Neuronal stem cell (in vitro differentiated cells): ENCODE data around the gene ARHGAP29.

ENCODE experiments used
- DNase-seq: peaks from one replicate; pipeline ENCODE4 v3.0.0-alpha.2; 2013; ENCODE audit warnings: low spot score
- H2AFZ ChIP-seq: one replicate; pipeline ENCODE4 v1.6.1; 2013; ENCODE audit warnings: mild to moderate bottlenecking, low read length, inconsistent platforms
- H2AK5ac ChIP-seq: 2 replicates; pipeline ENCODE4 v1.6.1; 2013; ENCODE audit warnings: low read depth, mild to moderate bottlenecking, inconsistent platforms, low read length, moderate library complexity, mixed read lengths
- H2BK120ac ChIP-seq: 2 replicates; pipeline ENCODE4 v1.6.1; 2013; ENCODE audit warnings: low read depth, mild to moderate bottlenecking, inconsistent platforms, low read length, moderate library complexity, mixed read lengths
- H2BK12ac ChIP-seq: one replicate; pipeline ENCODE4 v1.6.1; 2013; ENCODE audit warnings: low read length, inconsistent platforms
- H2BK15ac ChIP-seq: 2 replicates; pipeline ENCODE4 v1.6.1; 2013; ENCODE audit warnings: mild to moderate bottlenecking, low read length, inconsistent platforms, mixed read lengths
- H2BK5ac ChIP-seq: one replicate; pipeline ENCODE4 v1.6.1; 2013; ENCODE audit warnings: inconsistent platforms, mild to moderate bottlenecking, low read length, moderate library complexity
- H3K14ac ChIP-seq: one replicate; pipeline ENCODE4 v1.6.1; 2013; ENCODE audit warnings: low read length, inconsistent platforms
- H3K18ac ChIP-seq: 2 replicates; pipeline ENCODE4 v1.6.1; 2013; ENCODE audit warnings: low read length, inconsistent platforms
- H3K23ac ChIP-seq: 2 replicates; pipeline ENCODE4 v1.6.1; 2013; ENCODE audit warnings: low read depth, mild to moderate bottlenecking, mixed read lengths, low read length, inconsistent platforms; ENCODE audit not compliant: poor library complexity
- H3K27ac ChIP-seq: replicated peaks from 3 replicates; pipeline ENCODE4 v1.5.1; 2013; ENCODE audit warnings: low read length, inconsistent platforms
- H3K27me3 ChIP-seq, 3 experiments: 2 replicates each; pipeline ENCODE4 v1.6.1; 2013; ENCODE audit warnings: low read length in 3 of 3, mild to moderate bottlenecking in 2 of 3, inconsistent platforms in 1 of 3, low read depth in 1 of 3, mixed read lengths in 1 of 3, moderate library complexity in 1 of 3; ENCODE audit not compliant: control insufficient read depth in 3 of 3, insufficient read depth in 3 of 3
- H3K36me3 ChIP-seq, 2 donors: replicated peaks in 1 of 2; 2 replicates each; pipeline ENCODE4 v1.6.1; 2013; ENCODE audit warnings: low read length in 2 of 2; ENCODE audit not compliant: control insufficient read depth in 2 of 2, insufficient read depth in 2 of 2
- H3K4ac ChIP-seq: 2 replicates; pipeline ENCODE4 v1.6.1; 2013; ENCODE audit warnings: inconsistent platforms, mild to moderate bottlenecking, low read length, moderate library complexity
- H3K4me1 ChIP-seq, 2 donors: 1 replicate in 1 of 2; 2 replicates in 1 of 2; pipeline ENCODE4 v1.6.1; 2013; ENCODE audit warnings: low read length in 2 of 2, low read depth in 1 of 2; ENCODE audit not compliant: control insufficient read depth in 2 of 2, insufficient read depth in 1 of 2
- H3K4me2 ChIP-seq: one replicate; pipeline ENCODE4 v1.6.1; 2013; ENCODE audit warnings: mild to moderate bottlenecking, low read length, inconsistent platforms; ENCODE audit not compliant: insufficient read depth, poor library complexity, severe bottlenecking
- H3K4me3 ChIP-seq, 2 donors: 2 replicates each; pipeline ENCODE4 v1.5.1; 2013; ENCODE audit warnings: low read length in 2 of 2, mild to moderate bottlenecking in 2 of 2, inconsistent platforms in 1 of 2, moderate library complexity in 1 of 2
- H3K79me1 ChIP-seq: one replicate; pipeline ENCODE4 v1.6.1; 2013; ENCODE audit warnings: low read depth, mild to moderate bottlenecking, inconsistent platforms, low read length, moderate library complexity
- H3K9ac ChIP-seq: one replicate; pipeline ENCODE4 v1.6.1; 2013; ENCODE audit warnings: mild to moderate bottlenecking, low read depth, low read length, inconsistent platforms; ENCODE audit not compliant: poor library complexity
- H3K9me3 ChIP-seq, 2 donors: replicated peaks in 1 of 2; 2 replicates each; pipeline versions ENCODE3 to v1.6.1; 2013; ENCODE audit warnings: low read length in 2 of 2, mild to moderate bottlenecking in 2 of 2, inconsistent platforms in 1 of 2, low read depth in 1 of 2, mixed read lengths in 1 of 2, moderate library complexity in 1 of 2; ENCODE audit not compliant: control insufficient read depth in 2 of 2, insufficient read depth in 1 of 2
- H4K8ac ChIP-seq: one replicate; pipeline ENCODE4 v1.6.1; 2013; ENCODE audit warnings: low read depth, mild to moderate bottlenecking, inconsistent platforms, low read length, moderate library complexity
- H4K91ac ChIP-seq: one replicate; pipeline ENCODE4 v1.6.1; 2013; ENCODE audit warnings: low read length, low read depth, mild to moderate bottlenecking, inconsistent platforms; ENCODE audit not compliant: poor library complexity
- WGBS, 2 donors: extraction: QIAGEN DNeasy Blood & Tissue Kit; methylation state at CpG; one replicate each; pipeline ENCODE4 v1.1.7; 2013; ENCODE audit warnings: missing lambda C conversion rate in 2 of 2, mixed read lengths in 1 of 2; ENCODE audit not compliant: insufficient read length in 2 of 2, insufficient replicate concordance in 1 of 2; ENCODE audit errors: extremely low coverage in 2 of 2; 5-methylcytosine and 5-hydroxymethylcytosine counted together

Gene ARHGAP29

GRCh38 chr1:94160811-94161210 is 76.6 kb downstream of the ARHGAP29 start:
- peaks cover 0 to 7% of the 10 kb centered on the region in 2 donors for H3K4me1 ChIP-seq
- no peak overlapping the region for H2BK120ac ChIP-seq
- H3K4me2 ChIP-seq: no peak overlapping the region
- WGBS, 2 donors: no CpG with 5 or more reads among the region's 4 CpGs
- H3K9ac ChIP-seq: no peak overlapping the region
- H2AFZ ChIP-seq: no peak overlapping the region
- H2BK5ac ChIP-seq: no peak overlapping the region
- peak overlapping the region; percentile 32 for H3K27ac ChIP-seq
- H4K8ac ChIP-seq: no peak overlapping the region
- H2BK12ac ChIP-seq: no peak overlapping the region
- no peak overlapping the region for H3K23ac ChIP-seq
- no peaks in the 10 kb centered on the region for H3K79me1 ChIP-seq
- no peak overlapping the region for H2AK5ac ChIP-seq
- no peak overlapping the region for H3K4me3 ChIP-seq
- no peak overlapping the region for H4K91ac ChIP-seq
- H2BK15ac ChIP-seq: no peak overlapping the region
- peak; percentile 23 for DNase-seq
- H3K18ac ChIP-seq: no peak overlapping the region
- no peak overlapping the region for H3K14ac ChIP-seq
- no peak overlapping the region for H3K4ac ChIP-seq
- H3K27me3 ChIP-seq: no peaks in the 10 kb centered on the region
- H3K9me3 ChIP-seq: no peaks in the 10 kb centered on the region
- no peaks in the 10 kb centered on the region for H3K36me3 ChIP-seq

- Histone ChIP-seq H3K9ac (no peak overlapping the region), H3K27me3 (no peaks in the 10 kb centered on the region), H3K9me3 (peaks cover 2 to 3% of the 10 kb centered on the region in 2 donors), H3K4me1 (peaks cover 0 to 7% of the 10 kb centered on the region in 2 donors), H2BK12ac (no peak overlapping the region), H3K4ac (no peak overlapping the region), H2AFZ (no peak overlapping the region), H3K27ac (no peak overlapping the region), H2BK15ac (no peak overlapping the region), H3K4me3 (no peak overlapping the region), H3K18ac (no peak overlapping the region), H2BK5ac (no peak overlapping the region), H3K14ac (no peak overlapping the region), H2AK5ac (no peak overlapping the region), H4K8ac (no peak overlapping the region), H3K79me1 (no peaks in the 10 kb centered on the region), H4K91ac (no peak overlapping the region), H2BK120ac (no peak overlapping the region), H3K4me2 (no peak overlapping the region), H3K23ac (no peak overlapping the region), H3K36me3 (no peaks in the 10 kb centered on the region)
- WGBS, 2 donors: 100% methylated on average over 1 of the region's 1 CpG; no CpG with 5 or more reads in 1 of the 2 donors
- DNase-seq: no peak
Observed at GRCh38 chr1:94156096-94156625, 81.2 kb downstream of the ARHGAP29 start.

- Histone ChIP-seq H2BK120ac (no peak overlapping the region), H3K36me3 (no peaks in the 10 kb centered on the region), H2AK5ac (no peak overlapping the region), H2BK12ac (no peak overlapping the region), H3K14ac (no peak overlapping the region), H2AFZ (no peak overlapping the region), H2BK15ac (no peak overlapping the region), H3K9ac (no peak overlapping the region), H3K4me1 (no peaks in the 10 kb centered on the region), H3K4me2 (no peak overlapping the region), H3K23ac (no peak overlapping the region), H3K4me3 (no peak overlapping the region), H3K9me3 (peaks cover 2 to 3% of the 10 kb centered on the region in 2 donors), H4K91ac (no peak overlapping the region), H3K4ac (no peak overlapping the region), H4K8ac (no peak overlapping the region), H3K79me1 (no peaks in the 10 kb centered on the region), H2BK5ac (no peak overlapping the region), H3K27me3 (no peaks in the 10 kb centered on the region), H3K27ac (no peak overlapping the region), H3K18ac (no peak overlapping the region)
- no peak for DNase-seq
- no CpG with 5 or more reads among the region's 1 CpG for WGBS, 2 donors
Observed at GRCh38 chr1:94154989-94155388, 82.4 kb downstream of the ARHGAP29 start.

- no peak overlapping the region for H2AK5ac ChIP-seq
- no peaks in the 10 kb centered on the region for H3K27me3 ChIP-seq
- no peak overlapping the region for H3K14ac ChIP-seq
- H3K4me2 ChIP-seq: no peak overlapping the region
- no peaks in the 10 kb centered on the region for H3K4me1 ChIP-seq
- WGBS, 2 donors: no CpG with 5 or more reads among the region's 1 CpG
- no peak overlapping the region for H3K4ac ChIP-seq
- H2BK5ac ChIP-seq: no peak overlapping the region
- H2BK15ac ChIP-seq: no peak overlapping the region
- H2BK120ac ChIP-seq: no peak overlapping the region
- peaks cover 2 to 3% of the 10 kb centered on the region in 2 donors for H3K9me3 ChIP-seq
- H3K9ac ChIP-seq: no peak overlapping the region
- no peak overlapping the region for H2BK12ac ChIP-seq
- no peak overlapping the region for H3K18ac ChIP-seq
- no peaks in the 10 kb centered on the region for H3K36me3 ChIP-seq
- no peak overlapping the region for H3K27ac ChIP-seq
- no peak overlapping the region for H4K8ac ChIP-seq
- no peak overlapping the region for H2AFZ ChIP-seq
- no peaks in the 10 kb centered on the region for H3K79me1 ChIP-seq
- H4K91ac ChIP-seq: no peak overlapping the region
- H3K4me3 ChIP-seq: no peak overlapping the region
- DNase-seq: no peak
- no peak overlapping the region for H3K23ac ChIP-seq
Observed at GRCh38 chr1:94153133-94153532, 84.3 kb downstream of the ARHGAP29 start.
